RPMI7951 (cell line): ENCODE data around the gene TMEM135. TPM values are rescaled to one million over a fixed set of nuclear protein-coding genes. Genes with fewer than 3 reads are reported as not detected.
A peak's percentile ranks its signal among the peaks of the same experiment; 100 is the strongest.

Source experiments
- DNase-seq: peaks from one replicate; pipeline ENCODE4 v3.0.0-alpha.2; 2012; ENCODE audit warnings: low read depth
- total RNA-seq: library from RNA; depleted of rRNA; stranded (reverse); fragments of >200 nt; shearing (Covaris generic); gene quantifications from 2 replicates; pipeline ENCODE4 v1.2.3, GENCODE V29; 2014

TMEM135 gene
- total RNA-seq, 1 experiment from 2014 or later, result 16.6 TPM

DNA sequence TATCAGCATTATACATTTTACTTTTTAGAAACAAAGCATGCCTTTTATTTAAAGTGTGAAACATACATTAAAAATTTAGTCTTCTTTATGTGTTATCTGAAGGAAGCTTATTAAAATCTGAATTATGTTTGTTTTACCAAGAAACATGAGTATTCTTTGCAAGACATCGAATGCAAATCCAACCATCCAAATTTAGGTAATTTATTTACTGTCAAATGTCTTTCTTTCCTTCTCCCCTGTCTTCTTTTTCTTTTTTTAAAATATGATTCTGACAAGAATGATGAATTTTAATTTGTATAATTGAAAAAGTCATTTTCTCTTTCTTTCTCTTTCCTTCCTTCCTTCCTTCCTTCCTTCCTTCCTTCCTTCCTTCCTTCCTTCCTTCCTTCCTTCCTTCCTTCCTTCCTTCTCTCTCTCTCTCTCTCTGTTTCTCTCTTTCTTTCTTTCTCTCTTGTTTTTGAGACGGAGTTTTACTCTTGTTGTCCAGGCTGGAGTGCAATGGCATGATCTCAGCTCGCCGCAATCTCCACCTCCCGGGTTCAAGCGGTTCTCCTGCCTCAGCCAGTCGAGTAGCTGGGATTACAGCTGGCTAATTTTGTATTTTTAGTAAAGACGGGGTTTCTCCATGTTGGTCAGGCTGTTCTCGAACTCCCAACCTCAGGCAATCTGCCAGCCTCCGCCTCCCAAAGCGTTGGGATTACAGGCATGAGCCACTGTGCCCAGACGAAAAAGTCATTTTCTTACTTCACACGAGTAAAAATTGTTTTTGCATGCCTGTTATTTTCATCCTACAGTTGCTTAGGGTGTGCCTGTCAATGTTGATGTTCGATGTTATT is 157.5 kb downstream of the TMEM135 start:
- no peak for DNase-seq

DNA sequence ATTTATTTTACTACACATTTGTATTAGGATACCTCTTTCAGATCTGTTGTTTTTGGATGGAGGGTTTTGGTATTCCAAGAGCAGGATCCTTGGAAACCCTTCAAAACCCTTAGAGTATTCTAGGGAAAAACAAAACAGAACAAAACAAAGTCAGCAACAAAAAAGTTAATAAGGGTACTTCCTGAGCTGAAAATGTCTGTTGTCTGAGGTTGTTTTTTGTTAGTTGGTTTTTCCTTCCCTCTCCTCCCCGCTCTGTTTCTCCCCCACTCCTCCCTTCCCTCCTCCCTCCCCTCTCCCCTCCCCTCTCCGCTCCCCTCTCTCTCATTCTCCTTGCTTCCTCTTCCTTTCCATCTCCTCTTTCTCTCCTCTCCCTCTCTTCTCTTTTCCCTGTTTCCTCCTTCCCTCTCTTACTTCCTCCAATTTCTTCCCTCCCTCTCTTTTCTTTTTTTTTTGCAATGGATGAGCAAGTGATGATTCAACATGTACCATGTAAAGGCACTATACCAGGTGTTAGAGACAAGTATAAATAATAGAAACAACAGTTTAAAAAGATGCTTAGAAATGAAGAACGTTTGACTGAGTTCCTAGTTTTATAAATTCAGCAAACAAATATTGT is 160.6 kb downstream of the TMEM135 start:
- DNase-seq, result no peak

DNA sequence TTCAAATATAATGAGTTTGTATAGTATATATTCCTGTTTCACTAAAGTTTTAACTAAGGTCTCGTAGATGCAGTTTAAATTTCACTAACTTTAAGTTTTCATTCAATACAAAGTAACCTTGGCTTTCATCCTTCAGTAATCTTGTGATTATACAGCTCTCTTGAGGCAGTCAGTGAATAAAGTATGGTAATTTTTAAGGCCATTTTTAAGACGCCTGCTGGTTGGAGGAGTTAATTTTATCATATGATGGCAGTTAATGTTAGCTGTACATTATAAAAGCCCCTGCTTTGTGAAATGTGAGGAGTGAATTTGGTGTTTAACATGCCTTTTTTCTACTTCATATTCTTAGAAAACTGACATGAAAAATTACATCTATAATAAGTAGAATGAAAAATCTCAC is 163.6 kb downstream of the TMEM135 start:
- DNase-seq, result no peak

DNA sequence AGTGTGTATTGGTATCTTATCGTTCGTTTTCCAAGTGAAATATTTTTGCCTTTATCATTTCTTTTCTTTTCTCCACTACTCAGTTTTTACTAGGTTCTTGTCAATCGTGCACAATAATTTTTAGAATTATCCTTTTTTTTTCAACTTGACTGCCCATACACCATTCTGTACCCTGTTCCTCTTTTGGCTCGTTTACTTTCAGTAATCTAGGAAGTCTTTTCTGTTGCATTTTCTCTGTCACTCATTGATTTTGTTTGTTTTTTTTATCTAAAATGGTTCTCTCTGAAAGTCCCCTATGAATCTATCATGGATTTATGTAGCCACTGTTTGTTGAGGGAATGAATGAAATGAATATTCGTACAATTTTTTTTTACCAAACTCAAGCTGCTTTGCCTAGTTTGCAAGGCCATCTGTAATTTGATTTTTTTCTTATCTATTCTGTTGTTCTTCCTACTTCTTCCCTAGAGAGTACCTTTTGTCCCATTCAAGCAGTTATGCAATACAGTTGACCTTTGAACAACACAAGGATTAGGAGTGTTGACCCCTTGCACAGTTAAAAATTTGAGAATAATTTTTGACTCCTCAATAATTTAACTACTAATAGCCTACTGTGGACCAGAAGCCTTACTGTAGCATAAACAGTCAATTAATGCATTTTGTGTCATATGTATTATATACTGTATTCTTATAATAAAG is 166.3 kb downstream of the TMEM135 start:
- no peak for DNase-seq

DNA sequence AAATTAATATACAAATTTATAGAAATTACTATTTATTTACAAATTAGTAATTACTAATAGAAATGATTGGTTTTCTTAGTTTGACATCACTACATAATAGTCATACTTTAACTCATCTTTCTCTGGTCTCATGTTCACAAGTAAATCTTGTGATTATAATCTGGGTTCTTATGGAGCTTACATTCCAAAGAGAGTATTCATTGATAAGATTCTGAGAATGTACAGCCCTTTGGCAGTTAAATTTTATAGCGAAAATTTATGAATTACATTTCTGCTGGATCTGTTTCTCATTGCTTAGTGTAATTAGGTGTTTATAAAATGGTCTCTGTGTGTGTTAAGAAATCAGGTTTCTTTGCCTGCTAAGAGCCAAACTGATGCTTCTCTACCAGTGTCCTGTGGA is 175.2 kb downstream of the TMEM135 start:
- DNase-seq, result no peak

DNA sequence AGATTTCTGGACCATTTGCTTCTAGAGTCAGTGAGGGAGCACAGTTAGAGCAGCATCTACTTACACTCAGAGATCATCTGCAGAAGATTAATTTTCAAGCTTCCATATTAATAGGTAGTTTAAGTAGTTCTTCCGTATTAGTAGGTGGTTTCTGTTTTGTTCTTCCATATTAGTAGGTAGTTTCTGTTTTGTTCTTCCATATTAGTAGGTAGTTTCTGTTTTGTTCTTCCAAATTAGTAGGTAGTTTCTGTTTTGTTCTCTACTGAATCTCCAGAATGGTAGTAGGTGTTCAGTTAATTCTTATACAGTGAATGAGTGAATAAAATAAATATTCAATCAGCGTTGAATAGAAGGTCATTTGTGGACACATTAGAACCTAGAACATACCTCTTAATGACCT is 175.7 kb downstream of the TMEM135 start:
- no peak for DNase-seq

DNA sequence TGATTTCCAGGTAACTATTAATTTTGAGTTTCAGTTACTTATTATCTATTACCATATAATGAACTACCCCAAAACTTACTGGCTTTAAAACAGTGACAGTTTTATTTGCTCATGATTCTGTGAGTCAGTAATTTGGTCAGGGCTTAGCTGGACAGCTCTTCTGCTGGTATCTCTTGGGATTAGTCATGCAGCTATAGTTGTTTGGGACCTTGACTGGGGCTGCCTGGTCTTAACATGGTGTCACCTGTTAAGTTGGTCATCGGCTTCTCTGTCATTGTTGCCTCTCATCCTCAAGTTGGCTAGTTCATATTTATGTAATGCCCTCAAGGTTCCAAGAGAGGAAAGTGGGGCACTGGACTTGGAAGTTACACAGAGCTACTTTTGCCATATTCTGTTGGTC is 177.5 kb downstream of the TMEM135 start:
- DNase-seq, result peak; percentile 10

DNA sequence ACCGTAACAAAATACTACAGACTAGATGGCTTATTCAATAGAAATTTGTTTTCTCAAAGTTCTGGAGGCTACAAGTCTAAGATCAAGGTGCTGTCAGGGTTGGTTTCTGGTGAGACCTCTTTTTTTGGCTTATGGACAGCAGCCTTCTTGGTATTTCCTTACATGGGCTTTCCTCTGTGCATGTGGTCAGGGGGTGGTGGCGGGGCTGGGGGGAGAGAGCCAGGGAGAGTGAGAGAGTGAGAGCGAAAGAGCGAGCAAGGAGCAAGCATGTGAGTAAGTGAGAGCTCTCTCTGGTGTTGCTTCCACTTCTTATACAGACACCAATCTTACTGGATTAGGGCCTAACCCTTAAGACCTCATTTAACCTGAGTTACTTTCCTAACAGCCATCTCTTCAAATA is 181.5 kb downstream of the TMEM135 start:
- DNase-seq, result no peak

DNA sequence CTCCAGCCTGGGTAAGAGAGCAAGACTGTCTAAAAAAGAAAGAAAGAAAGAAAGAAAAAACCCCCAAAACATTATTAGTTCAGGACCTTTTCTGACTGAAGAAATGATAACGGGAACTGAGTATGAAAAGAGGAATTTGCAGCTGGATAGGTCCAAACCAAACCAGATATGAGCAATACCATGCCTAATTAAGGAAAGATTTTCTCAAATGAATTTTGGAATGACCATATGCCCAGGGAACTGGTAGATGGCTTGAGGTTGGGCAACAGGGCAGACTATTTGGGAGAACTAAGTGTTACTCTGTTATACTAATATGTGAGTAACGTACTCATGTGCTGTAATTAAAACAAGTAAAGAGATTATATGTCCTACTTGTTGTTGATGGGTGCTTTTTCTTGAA is 186.1 kb downstream of the TMEM135 start:
- peak; percentile 68 for DNase-seq

DNA sequence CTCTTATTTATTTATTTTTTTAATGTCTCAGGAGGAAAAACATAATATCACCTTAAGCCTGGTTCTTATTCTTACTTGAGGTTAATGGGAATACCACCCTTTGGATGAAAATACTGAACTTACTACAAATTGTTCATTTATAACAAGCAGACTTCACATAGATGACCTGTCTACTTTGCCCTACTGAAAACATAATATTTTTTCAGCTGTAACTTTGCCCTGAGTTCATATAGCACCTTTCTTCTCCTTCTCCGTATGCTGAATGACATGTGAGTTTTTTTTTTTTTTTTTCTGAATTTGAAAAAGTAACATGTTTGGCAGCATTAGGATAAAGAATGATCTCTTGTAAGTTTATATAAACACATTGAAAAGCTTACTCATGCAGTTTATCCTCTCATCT is 186.8 kb downstream of the TMEM135 start:
- DNase-seq, result no peak

DNA sequence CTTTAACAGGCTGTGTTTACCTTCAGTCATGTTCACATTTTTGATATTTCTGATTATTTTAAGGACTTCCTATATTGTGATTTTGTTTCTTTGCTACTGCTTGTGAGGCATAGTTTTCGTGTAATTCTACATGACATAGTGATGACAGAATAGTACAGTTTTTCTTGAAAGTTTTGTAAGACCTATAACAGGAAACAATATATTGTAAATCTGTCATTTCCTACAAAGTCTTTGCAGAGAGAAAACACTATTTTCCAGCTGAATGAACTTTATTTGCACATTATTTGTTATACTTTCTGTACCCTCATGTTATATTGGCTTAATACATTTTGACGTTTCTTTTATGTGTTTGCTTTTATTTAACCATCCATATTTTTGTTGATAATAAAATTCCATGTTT is 191.1 kb downstream of the TMEM135 start:
- no peak for DNase-seq

DNA sequence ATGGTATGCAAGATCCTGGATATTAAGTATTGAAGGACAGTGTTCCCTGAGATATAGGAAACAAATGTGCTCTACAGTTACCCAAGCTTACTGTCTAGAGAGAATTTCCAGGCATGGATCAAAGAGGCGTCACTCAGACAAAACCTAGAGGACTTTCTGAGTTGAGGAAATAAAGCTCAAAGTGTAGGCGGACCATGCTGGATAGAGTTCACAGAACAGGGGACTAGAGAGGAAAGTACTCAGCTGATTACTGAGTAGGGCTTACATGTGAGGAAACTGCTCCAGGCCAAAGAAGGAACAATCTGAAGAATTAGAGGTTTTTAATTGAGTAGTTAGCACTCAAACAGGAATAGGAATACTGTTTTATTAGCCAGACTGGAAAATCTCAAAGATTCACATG is 193.3 kb downstream of the TMEM135 start:
- DNase-seq, result no peak

DNA sequence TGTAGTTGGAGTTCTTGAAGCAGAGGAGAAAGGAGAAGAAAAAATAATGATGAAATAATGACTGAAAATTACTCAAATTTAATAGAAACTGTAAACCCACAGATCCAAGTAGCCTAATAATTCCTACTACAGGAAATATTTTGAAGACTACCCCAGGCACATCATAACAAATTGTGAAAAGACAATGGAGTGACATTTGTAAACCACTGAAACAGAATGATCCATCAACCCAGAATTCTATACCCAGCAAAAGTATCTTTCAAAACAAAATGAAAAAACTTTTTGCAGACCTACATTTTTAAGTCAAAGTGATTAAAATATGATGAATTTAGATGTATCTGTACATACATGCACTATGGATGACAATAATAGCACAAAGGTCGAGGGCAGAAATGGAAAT is 194.6 kb downstream of the TMEM135 start:
- DNase-seq, result no peak

DNA sequence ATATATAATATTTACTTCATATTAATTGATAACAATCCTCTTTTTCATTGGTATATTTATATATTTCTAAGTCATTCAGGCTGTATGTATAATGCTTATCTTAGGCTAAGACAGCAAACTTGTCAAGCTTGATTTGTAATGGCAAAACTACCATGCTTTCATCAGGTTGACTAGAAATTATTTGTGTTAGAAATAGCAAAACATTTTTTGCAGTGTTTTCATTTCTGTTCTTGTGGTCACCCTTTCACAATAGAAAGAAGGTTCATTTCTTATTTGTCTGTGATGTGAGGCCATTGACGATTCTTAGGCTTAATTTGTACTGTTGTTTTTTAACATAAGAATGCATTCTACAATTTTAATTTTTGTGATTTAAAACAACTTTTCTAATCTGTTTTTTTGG is 197.6 kb downstream of the TMEM135 start:
- DNase-seq, result no peak

DNA sequence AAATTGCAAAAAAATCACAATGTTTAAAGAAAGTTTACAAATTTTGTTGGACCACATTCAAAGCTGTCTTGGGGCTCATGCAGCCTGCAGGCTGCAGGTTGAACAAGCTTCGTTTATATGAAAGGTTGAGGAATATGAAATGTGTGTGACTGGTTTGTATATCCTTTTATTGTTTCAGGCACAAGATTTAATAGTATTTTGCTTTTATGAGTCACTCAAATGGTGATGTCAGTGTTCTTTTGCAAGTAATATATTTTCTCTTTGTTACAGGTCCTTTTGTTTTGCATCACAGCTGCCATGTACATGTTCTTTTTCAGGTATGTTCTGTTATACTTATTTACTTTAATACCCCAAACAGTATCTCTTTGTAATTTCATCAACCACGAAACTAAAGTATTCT is 198.6 kb downstream of the TMEM135 start:
- DNase-seq, result no peak

DNA sequence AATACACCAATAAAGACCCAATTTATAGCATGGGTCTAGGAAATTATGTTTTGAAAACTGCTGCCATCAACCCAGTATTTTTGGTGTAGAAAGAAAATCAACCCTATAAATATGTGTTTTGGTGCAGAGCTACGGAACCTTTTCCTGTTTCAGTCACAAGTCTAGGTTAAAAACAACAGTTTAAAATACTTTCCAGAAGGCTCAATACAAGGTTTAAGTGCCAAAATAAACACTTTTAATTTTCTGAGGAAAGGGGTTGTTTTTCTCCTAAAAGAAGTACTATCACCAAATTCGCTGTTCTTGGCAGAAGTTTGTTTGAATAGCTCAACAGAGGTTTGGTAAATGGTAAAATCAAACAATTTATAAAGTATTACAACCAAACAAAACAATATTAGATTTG is 201.3 kb downstream of the TMEM135 start:
- no peak for DNase-seq

DNA sequence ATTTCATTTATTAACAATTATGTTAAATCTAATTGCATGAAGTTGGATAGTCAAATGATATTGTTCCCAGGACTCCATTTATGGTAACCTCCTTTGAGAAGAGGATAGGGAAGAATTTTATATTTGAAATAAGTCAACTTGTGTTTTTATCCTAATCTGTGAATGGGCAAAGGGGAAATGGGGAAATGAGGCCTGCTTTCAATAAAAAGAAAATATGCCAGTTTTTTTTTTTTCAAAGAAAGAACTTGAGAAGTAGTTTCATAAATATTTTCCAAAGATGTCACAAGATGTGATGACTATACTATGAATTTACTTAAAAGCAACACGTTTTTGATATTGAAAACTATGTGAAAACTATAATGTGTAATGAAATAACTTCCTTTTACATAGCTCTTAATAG is 201.8 kb downstream of the TMEM135 start:
- DNase-seq, result no peak

DNA sequence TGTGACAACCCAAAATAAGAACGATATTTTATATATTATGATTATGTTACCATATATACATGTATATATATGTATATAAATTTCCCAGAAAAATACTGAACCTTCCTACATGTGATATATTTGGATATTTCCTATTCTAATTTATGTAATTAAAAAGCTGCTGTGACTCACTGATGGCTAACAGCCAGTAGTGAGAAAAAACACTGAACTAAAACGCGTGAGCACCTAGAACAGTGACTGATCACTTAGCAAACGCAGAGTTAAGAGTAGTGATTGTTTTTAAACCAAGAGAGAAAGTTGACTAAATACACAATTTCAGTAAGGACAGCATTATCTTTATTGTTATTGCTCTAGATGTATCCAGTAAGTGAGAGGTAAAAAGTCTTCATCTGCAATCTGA is 213.8 kb downstream of the TMEM135 start:
- DNase-seq, result no peak

DNA sequence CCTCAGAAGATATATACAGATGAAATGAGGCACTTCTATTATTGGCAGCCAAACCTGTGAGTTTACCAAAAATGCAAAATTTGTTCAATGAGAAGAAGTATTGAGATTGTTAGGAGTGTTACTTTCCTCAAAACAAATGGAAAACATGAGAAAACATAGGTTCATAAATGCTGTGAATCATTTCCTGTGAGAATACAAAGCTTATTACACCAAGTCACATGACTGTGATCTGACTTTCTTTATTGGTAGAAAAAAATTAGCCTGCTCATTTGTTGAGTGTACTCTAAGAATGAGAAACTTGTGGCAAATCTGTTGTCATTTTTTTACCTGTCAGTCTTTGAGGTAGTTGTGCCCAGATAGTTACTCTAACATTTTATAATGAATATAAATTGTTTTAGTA is 215.1 kb downstream of the TMEM135 start:
- DNase-seq, result peak; percentile 16

DNA sequence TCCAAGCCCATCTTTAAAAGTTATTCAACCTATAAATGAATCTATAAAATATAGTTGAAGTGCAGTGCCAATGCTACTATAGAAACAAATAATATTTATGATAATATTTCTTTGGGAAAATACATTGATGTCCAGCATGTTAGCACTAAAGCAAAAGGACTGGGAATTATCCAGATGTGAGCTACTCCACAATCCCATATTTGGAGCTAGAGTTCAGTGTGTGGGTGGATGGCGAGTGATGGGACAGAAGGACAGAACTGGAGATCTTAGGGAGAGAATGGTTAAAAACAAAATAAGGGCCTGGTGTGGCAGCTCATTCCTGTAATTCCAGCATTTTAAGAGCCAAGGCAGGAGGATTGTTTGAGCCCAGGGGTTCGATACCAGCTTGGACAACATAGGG is 216.8 kb downstream of the TMEM135 start:
- no peak for DNase-seq

DNA sequence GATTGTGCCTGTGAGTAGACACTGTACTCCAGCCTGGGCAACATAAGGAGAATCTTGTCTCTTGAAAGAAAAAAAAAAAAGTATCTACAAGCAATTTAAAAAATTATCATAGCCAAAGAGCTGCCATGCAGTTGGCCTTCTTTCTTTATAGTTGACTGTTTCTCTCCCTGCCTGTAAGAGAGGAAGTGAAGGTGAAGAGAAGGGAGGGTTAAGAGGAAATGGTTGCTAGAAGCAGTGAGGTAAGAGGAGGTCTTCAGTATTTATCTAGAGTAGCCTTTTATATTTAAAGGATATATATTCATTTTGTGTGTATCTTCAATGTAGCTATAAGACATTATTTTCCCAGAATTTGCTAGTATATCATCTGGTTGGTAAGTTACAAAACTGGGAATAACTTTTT is 217.9 kb downstream of the TMEM135 start:
- DNase-seq, result no peak

DNA sequence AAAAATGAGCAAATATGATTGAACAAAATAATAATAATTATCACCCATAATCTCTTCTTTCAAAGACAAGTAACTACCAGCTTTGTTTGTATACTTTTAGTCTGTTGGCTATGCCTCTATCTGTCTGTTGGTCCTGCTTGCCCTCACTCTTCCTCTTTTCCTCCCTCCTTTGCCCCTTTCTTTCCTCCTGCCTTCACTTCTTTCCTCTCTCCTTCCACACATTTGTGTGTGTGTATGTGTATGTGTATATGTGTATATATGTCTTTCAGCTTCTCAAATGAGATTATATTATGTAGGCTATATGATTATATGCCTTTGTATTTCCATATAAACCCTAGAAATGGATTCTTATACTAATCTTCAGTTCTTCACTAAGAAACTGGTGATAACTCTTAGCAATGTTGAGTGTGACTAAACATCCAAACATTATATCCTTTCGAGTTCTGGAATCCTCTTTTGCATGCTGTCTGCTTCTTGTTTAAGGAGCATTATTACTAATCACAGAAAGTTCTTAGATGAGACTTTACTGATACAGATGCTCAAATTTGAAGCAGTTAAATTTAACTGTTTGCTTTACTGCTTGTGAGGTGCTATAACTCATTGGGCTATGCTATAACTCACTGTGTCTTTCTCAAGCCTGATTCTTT is 219.1 kb downstream of the TMEM135 start:
- DNase-seq, result no peak
